ENCODE measurements around the gene SP140. TPM values are rescaled to one million over a fixed set of nuclear protein-coding genes. Genes with fewer than 3 reads are reported as not detected.

Gene SP140
- total and polyA plus RNA-seq, 2 experiments from 2014 or later, result 0.24 to 0.70 TPM

GRCh38 chr2:230217424-230217823, 8.1 kb upstream of the SP140 start:
- H3F3A ChIP-seq (replicated peaks; ENCODE audit: low read depth), result no peaks in the 10 kb centered on the region
- ATAC-seq (no peak), DNase-seq (ENCODE audit: low spot score) (no peak)
- peaks cover 4% of the 10 kb centered on the region; the same call in 1 of the 2 replicates for H3K4me1 ChIP-seq (ENCODE audit: insufficient read depth)
- peaks cover 6% of the 10 kb centered on the region; the same call in 2 of the 3 replicates for H3K36me3 Mint-ChIP-seq (ENCODE audit: low read depth)
- peaks cover 2% of the 10 kb centered on the region for H3K27me3 Mint-ChIP-seq (ENCODE audit: insufficient read depth, low read depth, poor library complexity)
- H3K27ac Mint-ChIP-seq, result no peak overlapping the region
- H2AFZ ChIP-seq, result no peak overlapping the region
- no peak overlapping the region for H3K4me2 ChIP-seq
- no peak overlapping the region for H3K27ac ChIP-seq (ENCODE audit: low read depth)
- no peaks in the 10 kb centered on the region for H3K27me3 ChIP-seq (ENCODE audit: insufficient read depth)
- H3K9me2 ChIP-seq (ENCODE audit: insufficient read depth), result no peaks in the 10 kb centered on the region
- H3K4me1 Mint-ChIP-seq, result peaks cover 14% of the 10 kb centered on the region; the same call in 2 of the 3 replicates
- no peak overlapping the region for H3K4me3 ChIP-seq
- no peaks in the 10 kb centered on the region for H4K20me1 ChIP-seq (replicated peaks; ENCODE audit: insufficient read depth)
- TF ChIP-seq EZH2 (IDR thresholded peaks at IDR 0.05; ENCODE audit: low read depth, unreplicated experiment) (no peak), ZNF331 (CRISPR knock-in tag; IDR thresholded peaks at IDR 0.05; ENCODE audit: low read depth) (no peak)
- no peaks in the 10 kb centered on the region for H3K36me3 ChIP-seq (ENCODE audit: insufficient read depth)
- no peak overlapping the region for H3K4me3 Mint-ChIP-seq
- no peaks in the 10 kb centered on the region for H3K79me2 ChIP-seq (replicated peaks; ENCODE audit: insufficient read depth)
- H3K9me3 Mint-ChIP-seq, result no peaks in the 10 kb centered on the region

- Histone ChIP-seq H3K4me3 (no peak overlapping the region), H3K9me2 (ENCODE audit: insufficient read depth) (no peaks in the 10 kb centered on the region), H3K4me2 (no peak overlapping the region), H3K27ac (ENCODE audit: low read depth) (no peak overlapping the region), H3F3A (replicated peaks; ENCODE audit: low read depth) (no peaks in the 10 kb centered on the region), H3K79me2 (replicated peaks; ENCODE audit: insufficient read depth) (no peaks in the 10 kb centered on the region), H2AFZ (no peak overlapping the region), H3K36me3 (ENCODE audit: insufficient read depth) (no peaks in the 10 kb centered on the region), H4K20me1 (replicated peaks; ENCODE audit: insufficient read depth) (no peaks in the 10 kb centered on the region), H3K27me3 (ENCODE audit: insufficient read depth) (no peaks in the 10 kb centered on the region), H3K4me1 (ENCODE audit: insufficient read depth) (peaks cover 4% of the 10 kb centered on the region; the same call in 1 of the 2 replicates)
- Mint-ChIP-seq H3K4me1 (peaks cover 14% of the 10 kb centered on the region; the same call in 2 of the 3 replicates), H3K9me3 (no peaks in the 10 kb centered on the region), H3K27ac (no peak overlapping the region), H3K27me3 (ENCODE audit: insufficient read depth, low read depth, poor library complexity) (peaks cover 2% of the 10 kb centered on the region), H3K4me3 (no peak overlapping the region), H3K36me3 (ENCODE audit: low read depth) (peaks cover 3% of the 10 kb centered on the region; the same call in 1 of the 3 replicates)
- ATAC-seq (no peak), DNase-seq (ENCODE audit: low spot score) (no peak)
- no peak for TF ChIP-seq JUNB (IDR thresholded peaks at IDR 0.05; ENCODE audit: unreplicated experiment)
- no peak for TF ChIP-seq ZNF114 (CRISPR knock-in tag; IDR thresholded peaks at IDR 0.05)
- TF ChIP-seq CTCF (conservative IDR thresholded peaks at IDR 0.05; ENCODE audit: low read depth in 2 of 2), result no peak
- TF ChIP-seq EZH2 (IDR thresholded peaks at IDR 0.05; ENCODE audit: low read depth, unreplicated experiment), result no peak
- TF ChIP-seq REST (IDR thresholded peaks at IDR 0.05; ENCODE audit: unreplicated experiment), result no peak
- no peak for TF ChIP-seq ZNF331 (CRISPR knock-in tag; IDR thresholded peaks at IDR 0.05; ENCODE audit: low read depth)
These were observed 7.1 kb upstream of the SP140 start for GRCh38 chr2:230218421-230218820.

Data from GM23338 (cell line).